Jurkat, Clone E6-1 (cell line): Measurements from ENCODE around the gene SMYD3.
A peak's percentile ranks its signal among the peaks of the same experiment; 100 is the strongest.

ENCODE experiments used
- DNase-seq: peaks from one replicate; pipeline ENCODE4 v3.0.0-alpha.2; 2011; ENCODE audit warnings: low read depth, low spot score
- H3K4me3 ChIP-seq: 2 replicates; pipeline ENCODE4 v1.5.1; 2011; ENCODE audit warnings: mild to moderate bottlenecking, low read length, control low read depth, moderate library complexity

The SMYD3 gene

DNA sequence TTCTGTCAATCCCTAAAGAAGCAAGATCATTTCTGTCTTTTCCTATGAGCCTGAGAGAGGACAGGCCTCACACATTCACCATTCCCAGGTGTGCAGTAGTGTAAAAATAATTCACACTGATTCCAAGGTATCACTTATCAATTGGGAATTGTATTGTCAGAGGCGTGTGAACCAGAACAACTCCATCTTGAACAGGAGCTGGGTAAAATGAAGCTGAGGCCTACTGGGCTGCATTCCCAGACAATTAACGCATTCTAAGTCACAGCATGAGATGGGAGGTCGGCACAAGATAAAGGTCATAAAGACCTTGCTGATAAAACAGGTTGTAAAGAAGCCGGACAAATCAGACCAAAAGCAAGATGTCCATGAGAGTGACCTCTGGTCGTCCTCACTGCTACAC lies 239.2 kb downstream of the SMYD3 start:
- DNase-seq: no peak
- no peak overlapping the region for H3K4me3 ChIP-seq

DNA sequence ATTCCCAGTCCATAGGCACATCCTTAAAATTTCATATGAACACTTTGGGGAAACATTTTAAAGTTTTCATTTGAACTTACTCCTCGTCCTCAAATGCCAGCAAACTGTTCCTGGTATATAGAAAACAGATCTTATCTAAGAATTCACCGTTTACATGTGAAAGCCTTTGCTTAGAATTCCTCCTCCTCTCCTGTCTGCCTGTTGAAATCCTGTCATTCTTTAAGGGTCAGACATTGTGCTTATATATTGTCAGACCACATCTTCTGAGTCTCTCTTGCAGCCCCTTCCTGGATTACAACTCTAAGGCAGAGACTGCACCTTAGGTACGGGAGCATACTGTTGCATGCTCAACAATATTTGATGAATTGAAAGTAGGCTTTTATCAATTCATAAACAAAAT lies 239.7 kb downstream of the SMYD3 start:
- no peak overlapping the region for H3K4me3 ChIP-seq
- DNase-seq: no peak

DNA sequence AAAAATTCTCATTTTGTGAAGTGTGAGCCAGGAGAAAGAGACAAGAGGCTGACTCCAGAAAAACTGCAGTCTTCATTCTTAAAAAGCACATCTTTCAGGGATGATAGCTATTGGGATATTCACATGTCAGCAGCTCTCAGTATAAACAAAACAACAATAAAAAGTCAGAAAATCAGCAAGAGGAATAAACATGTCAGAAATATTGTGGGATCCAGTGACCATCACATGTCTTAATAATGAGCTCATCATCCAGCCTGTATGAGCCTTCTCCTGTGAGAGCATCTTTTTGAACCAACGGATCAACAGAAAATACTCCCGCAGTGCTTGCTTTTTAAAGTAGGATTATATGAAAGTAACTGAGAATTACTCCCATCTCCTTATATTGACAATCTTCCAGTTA lies 241.6 kb downstream of the SMYD3 start:
- no peak for DNase-seq
- no peak overlapping the region for H3K4me3 ChIP-seq

DNA sequence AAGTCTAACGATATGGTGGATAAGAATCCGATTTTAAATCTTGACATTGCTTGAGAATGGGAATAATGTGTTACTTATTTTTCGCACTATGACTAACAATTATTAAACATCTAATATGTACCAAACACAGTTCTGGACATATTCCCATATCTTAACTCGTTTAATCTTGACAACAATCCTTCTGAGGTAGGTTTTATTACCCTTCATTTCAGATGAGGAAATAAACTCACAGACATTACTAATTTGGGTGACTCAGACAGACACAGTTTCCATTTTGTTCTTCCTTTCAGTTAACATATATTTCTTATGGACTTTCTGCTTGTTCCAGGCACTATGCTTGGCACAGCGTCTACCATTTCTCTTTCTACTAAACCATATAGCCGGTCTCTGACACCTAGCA lies 244.8 kb downstream of the SMYD3 start:
- DNase-seq: no peak
- no peak overlapping the region for H3K4me3 ChIP-seq

DNA sequence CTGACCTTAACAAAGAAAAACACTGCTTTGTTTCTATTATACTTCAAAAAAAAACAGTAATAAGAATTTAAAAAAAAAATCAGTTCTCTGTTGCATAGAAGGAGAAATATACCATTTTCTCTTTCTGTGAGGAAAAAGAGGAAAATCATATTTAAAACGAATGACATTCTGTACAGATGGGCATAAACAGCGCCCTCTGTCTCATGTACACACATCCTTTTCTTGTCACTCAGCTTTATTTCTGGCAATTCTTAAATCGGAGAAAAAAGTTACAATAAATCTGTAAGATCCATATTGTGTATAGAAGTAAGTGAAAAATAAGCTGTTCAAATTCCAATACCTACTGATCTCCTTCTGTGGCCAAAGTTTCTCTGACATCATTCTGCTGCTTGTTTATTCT lies 245.4 kb downstream of the SMYD3 start:
- no peak overlapping the region for H3K4me3 ChIP-seq
- DNase-seq: no peak

DNA sequence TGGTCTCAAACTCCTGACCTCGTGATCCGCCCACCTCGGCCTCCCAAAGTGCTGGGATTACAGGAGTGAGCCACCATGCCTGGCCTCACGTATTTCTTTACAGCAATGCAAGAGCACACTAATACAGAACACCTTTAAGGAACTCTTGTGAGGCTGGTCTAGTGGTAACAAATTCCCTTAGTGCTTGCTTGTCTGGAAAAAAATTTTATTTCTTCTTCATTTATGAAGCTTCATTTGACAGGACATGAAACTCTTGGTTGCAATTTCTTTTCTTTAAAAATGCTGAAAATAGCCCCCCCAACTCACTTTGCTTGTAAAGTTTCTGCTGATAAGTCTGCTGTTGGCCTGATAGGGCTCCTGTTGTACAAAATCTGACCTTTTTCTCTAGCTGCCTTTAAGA lies 248.8 kb downstream of the SMYD3 start:
- DNase-seq: no peak
- H3K4me3 ChIP-seq: no peak overlapping the region

DNA sequence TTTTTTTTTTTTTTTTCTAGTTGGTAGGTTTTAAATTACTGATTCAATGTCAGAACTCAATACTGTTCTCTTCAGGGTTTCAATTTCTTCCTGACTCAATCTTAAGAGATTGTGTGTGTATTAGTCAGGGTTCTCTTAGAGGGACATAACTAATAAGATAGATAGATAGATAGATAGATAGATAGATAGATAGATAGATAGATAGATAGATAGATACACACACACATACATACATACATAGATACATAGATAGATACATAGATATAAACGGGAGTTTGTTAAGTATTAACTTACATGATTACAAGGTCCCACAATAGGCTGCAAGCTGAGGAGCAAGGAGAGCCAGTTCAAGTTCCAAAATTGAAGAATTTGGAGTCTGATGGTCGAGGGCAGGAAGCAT lies 251.3 kb downstream of the SMYD3 start:
- DNase-seq: no peak

DNA sequence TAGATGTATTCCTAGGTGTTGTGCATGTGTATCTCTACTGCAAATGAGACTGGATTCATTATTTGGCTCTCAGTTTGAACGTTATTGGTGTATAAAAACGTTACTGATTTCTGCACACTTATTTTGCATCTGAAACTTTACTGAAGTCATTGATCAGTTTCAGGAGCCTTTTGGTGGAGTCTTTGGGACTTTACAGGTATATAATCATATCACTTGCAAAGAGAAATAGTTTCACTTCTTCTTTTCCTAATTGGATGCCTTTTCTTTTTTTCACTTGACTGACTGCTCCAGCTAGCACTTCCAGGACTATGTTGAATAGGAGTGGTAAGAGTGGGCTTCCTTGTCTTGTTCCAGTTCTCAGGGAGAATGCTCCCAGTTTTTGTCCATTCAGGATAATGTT lies 252.2 kb downstream of the SMYD3 start:
- DNase-seq: no peak

More for the DNA sequence above, 251.3 kb downstream of the SMYD3 start:
- H3K4me3 ChIP-seq: no peak overlapping the region

DNA sequence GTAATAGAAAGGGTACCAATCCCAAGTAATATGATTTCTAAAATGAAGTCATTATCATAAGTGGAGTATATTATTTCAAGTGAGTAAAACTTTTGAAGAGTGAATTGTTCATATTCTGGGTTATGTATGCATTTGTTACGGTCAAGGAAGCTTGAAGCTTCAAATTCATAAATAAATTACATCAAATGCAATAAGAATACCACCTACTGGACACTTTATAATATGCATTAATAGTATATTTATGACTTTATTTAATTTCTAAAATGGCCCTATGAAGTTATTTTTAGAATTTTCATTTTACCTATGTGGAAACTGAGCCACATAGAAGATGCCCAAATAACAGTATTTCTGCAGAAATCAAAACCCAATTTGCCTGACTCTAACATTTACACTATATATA lies 260.6 kb downstream of the SMYD3 start:
- no peak overlapping the region for H3K4me3 ChIP-seq

More for the DNA sequence above, 252.2 kb downstream of the SMYD3 start:
- H3K4me3 ChIP-seq: no peak overlapping the region

DNA sequence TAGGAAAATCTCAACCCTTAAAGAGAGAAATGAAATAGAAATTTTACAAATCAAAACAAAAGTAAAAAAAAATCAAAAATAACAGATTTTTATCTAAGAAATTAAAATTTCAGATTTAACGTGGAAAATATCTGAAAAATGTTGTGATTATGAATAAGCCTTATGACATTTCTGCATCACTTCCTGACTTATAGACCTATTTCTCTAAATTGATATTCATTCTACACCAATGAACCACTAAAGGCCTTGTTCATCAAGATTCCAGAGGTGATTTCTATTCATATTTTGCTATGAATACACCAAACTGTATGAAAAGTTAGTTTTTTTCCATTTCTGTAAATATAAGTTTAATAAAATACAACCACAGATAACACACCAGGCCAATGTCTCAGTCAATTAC lies 261.5 kb downstream of the SMYD3 start:
- no peak for DNase-seq
- no peak overlapping the region for H3K4me3 ChIP-seq

More for the DNA sequence above, 260.6 kb downstream of the SMYD3 start:
- DNase-seq: no peak

DNA sequence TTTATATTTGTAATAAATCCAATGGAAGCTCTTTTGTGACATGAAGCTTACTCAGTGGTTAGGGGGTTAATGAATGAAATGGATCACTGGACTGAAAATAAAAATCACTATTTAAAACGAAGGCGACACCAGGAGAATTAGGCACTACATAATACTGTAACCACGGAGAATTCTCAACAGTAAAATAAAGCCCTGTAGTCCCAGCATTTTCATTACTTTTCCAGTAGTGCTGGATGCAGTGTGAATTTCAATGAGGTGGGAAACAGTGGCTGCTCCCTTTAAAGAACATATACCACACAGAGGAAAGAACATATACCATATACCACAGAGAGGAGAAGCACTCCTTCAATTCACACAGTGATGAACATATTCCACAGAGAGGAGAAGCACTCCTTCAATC lies 275.0 kb downstream of the SMYD3 start:
- DNase-seq: no peak
- H3K4me3 ChIP-seq: no peak overlapping the region

DNA sequence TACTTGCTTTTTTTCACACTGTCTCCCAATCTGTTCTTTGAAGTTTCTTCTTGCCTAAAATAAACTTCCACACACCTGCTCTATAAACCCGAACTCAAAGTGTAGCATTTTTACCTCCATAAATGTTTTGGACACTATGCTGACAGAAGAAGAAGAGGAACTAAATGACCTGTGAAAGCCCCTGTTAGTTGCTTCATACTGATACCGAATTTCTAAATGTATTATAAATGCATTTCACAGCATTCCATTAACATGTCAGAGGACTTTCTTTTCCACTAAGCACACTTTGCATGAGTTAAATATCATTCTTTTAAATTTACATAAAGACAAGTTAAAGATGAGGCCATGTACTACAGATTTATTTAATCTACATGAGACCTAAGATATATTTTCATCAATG lies 281.0 kb downstream of the SMYD3 start:
- no peak overlapping the region for H3K4me3 ChIP-seq
- DNase-seq: no peak

DNA sequence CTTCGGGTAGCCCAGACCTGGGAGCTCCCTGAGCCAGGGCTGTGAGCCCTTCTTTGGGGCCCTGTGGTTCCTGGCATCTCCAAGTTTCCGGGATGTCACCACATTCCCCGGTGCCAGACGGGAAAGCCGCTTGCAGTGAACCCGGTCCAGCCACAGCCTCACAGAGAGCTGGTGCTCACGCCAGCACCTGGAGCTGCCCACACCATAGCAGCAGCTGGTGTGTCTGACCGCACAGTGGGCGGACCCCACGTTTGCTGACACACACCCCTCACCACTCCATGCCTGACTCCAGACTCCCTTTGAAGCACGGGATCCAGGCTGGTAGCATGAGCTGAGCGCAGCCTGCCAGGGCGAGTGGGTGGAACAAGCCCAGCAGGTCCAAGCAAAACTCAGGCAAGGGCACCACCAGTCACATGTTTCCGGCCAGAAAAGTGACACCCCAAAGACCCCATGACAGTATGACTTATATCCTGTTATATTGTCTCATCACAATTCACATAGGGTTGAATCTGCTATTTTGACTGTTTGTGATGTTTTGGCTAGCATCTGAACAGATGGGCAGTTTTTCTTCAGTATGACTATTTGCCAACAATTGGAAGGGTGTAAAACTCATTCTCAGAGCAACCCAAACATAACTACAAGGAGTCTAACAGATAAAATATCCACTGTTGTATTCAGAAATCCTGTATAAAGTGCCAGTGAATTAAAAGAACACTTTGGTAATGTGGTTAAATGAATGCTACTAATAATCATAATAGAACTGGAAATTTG lies 285.4 kb downstream of the SMYD3 start:
- no peak overlapping the region for H3K4me3 ChIP-seq
- DNase-seq: no peak

DNA sequence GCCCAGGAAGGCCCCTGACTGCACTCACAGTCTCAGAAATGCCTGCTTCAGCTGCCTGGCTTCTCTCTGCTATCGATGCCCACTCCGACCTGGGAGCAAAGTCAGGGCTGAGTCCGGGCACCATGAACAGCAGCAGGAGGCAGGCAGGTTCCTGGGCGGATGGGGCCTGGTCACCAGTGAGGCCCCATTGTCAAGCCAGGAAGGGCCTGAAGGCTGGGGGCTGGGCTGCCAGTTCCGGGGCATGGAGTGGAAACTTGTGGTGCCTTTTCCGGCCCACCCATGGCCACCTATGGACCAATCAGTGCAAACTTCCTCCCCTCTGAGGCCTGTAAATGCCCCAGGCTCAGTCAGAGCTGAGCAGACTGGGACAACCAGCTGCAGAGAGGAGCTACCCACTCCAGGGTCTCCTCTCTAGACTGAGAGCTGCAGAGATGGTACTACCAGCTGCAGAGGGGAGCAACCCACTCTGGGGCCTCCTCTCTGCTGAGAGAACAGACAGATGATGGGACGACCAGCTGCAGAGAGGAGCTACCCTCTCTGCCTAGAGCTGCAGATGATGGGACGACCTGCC lies 286.5 kb downstream of the SMYD3 start:
- no peak overlapping the region for H3K4me3 ChIP-seq
- DNase-seq: no peak

DNA sequence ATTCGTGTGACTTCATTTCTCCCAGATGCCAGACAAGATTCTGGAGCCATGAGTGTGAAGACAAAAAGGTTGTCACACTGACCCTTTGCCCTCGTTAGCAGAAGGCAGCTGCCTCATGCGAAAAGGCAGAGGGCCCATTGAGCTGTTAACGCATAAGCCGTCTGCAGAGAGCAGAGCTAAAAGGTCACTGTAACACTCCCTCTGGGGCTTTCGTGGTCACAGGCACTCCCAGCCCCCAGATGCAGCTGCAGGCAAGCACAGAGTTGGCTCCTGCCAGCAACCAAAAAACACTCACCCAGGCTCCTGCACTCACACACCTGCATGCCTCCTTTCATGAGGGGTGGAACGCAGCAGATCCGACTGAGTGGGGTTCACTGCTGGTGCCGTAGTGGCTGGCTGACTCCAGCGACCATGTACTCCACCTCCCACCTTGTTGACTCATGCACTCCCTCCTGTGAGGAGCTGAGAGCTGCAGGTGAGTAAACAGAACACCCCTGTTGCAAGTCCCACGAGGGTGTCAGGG lies 287.5 kb downstream of the SMYD3 start:
- peak; percentile 49 for DNase-seq
- H3K4me3 ChIP-seq: no peak overlapping the region

DNA sequence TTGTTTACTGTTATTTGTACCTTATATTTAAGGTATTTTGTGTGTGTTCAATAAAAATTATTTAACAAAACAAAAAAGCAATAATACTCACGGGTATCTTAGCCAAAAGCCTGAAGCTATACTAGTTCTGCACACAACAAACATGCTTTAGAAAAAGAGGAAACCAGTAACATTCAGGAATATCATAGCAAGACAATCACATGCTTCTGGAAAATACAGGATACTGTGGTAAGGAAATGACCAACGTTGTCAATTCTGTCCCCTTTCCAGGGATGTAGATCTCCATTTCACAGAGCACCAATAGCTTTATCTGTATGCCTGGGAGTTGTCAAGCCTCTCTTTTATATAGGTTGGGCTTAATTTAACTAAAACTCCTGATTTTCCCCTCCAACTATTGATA lies 288.4 kb downstream of the SMYD3 start:
- H3K4me3 ChIP-seq: no peak overlapping the region
- DNase-seq: no peak

DNA sequence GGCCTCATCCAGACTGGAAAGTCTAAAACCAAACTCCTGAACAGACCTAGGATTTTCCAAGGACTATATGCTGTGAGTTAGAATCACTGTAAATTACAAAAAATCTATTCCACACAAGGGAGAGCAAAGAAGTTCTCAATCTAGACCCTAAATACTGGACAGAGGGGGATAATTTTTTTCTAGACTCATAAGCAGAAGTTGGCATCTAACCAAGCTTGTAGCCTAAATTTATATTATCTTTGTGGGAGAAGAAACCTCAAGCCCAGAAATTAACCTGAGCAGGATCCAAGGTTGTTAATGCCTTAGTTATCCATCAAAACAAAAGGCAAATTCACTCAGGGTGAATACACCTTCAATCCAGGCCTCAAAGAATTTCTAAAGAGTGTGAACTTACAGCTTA lies 290.2 kb downstream of the SMYD3 start:
- no peak overlapping the region for H3K4me3 ChIP-seq

DNA sequence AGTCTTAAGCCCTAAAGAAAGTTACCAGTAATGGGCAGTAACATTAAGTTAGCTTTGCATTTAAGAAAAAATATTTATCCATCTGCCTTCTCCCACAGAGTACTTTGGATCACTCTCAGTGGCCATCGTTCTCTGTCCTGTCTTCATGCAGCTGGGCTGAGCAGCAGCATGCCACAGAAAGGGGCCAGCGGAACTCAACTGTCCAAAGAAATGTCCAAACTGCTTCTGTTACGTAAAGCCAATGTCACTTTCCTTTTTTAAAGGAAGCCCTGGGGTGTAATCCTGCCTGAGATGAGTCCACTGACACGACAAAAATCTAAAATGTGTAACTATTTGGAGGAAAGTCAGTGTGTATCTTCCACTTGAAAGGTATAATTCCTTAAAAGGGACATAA lies 291.6 kb downstream of the SMYD3 start:
- H3K4me3 ChIP-seq: no peak overlapping the region
- no peak for DNase-seq

More for the DNA sequence above, 290.2 kb downstream of the SMYD3 start:
- no peak for DNase-seq

DNA sequence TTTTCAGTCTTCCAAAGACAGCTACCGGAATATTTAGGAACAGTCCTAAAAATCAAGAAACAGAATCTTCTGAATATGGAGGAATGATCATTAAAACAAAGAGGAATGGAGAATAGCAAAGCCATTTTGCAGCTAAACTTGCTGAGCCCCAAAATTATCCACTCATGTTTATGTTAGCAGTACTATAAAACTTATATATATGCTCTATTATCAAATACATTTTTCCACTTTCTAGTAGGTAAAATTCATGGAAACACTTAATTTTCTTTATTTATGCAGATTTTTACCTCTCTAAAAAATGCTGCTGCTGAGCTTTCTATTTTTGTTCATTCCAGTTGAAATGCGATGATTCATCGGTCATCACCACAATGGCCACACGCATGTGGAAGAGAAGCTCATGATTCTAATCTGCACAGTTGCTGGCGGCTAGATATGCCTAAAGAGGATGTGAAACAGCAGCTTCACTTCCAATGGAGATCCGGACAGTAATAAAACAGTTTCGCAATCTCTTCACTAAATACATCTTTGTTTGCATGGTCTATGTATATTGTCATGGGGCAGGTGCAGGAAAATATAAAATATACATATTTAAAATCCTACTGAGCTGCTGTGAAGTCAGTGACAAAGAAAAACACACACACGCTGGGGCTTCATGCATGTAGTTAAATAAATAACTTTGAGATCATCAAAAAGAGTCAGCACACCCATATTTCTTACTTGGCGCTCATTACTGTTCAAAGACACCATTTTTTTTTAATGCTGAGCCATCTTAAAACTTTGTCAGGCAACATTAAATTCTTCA lies 292.2 kb downstream of the SMYD3 start:
- no peak overlapping the region for H3K4me3 ChIP-seq
- no peak for DNase-seq

DNA sequence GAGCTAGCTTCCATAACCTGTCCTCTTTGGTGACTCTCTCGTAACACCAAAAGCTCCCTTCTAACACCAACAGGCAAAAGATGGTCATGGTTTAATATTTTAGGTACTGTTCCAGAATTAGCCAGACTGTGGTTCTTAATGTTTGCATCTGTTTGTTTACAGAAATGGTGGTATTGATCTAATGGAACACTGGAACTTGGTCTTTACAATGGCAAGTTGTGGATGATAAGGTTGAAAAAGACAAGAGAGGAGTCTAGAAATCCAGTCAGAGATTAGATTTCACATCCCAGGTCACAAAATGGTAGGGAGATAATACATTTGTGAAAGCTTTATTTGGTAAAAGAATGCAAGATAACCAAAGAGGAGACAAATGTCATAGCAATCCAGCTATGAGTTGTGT lies 293.1 kb downstream of the SMYD3 start:
- DNase-seq: no peak
- no peak overlapping the region for H3K4me3 ChIP-seq
